GM19193 (cell line): ENCODE measurements around the gene SMIM28.

Experiments used
- POLR2A ChIP-seq: IDR thresholded peaks from 4 replicates; pipeline ENCODE4 v1.6.1; 2011; ENCODE audit not compliant: insufficient read depth, insufficient read length; ENCODE audit errors: extremely low read depth

Gene SMIM28

GRCh38 chr6:138357928-138358327 lies 19.8 kb upstream of the SMIM28 start:
- TF ChIP-seq POLR2A, result no peak

DNA sequence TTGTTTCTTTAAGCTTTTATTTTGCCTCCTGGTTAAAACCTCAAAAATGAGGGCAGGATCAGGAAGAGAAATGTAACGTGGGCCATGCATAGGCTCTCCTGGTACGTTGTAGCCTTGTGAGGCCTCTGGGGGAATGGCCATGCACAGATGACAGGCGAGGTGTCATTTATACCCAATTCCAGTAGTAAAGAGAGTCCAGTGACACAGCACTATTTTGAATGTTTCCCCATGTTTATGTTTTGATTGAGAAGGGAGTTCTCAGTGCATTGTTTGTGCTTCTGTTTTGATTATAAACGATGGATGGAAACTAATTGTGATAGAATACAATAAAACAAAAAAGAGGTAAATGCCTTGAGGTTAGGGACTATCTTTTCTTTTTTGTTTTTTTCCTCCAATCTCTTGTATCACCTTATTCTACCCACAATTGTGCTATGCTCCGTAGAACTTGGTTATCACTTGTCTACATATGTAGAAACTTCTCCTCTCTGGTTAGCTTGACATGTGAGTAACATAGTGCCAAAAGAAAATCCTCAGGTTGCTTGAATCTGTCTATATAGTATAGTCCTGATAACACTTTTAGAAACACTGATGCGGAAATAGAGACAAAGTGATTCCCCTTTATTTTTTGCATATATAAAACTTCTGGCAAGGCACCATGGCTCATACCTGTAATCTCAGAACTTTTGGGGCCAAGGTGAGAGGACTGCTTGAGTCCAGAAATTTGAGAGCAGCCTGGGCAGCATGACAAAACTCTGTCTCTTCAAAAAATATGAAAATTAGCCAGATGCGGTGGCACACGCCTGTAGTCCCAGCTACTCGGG lies 6.9 kb upstream of the SMIM28 start:
- no peak for TF ChIP-seq POLR2A

- no peak for TF ChIP-seq POLR2A
Measured at GRCh38 chr6:138371452-138371711, 6.3 kb upstream of the SMIM28 start.

DNA sequence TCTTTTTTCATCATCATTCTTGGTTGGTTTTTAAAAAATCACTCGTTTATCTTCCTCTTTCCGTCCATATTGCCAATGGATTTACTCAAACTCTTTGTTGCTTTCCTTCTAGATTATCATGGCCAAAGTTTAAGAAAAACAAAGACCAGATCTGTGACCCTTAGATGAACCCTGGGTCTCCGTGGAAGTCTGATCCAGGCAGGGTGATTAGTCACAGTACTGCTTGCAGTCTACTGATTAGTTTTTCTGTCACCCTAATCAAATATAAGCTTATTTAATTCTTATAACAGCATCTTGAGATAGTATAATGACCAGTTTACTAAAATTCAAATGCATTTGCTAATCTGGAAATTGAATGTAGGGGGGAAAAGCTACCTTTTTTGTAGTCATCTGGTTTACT lies 6.0 kb upstream of the SMIM28 start:
- TF ChIP-seq POLR2A, result no peak

GRCh38 chr6:138372711-138373463 lies 4.8 kb upstream of the SMIM28 start:
- TF ChIP-seq POLR2A, result no peak

DNA sequence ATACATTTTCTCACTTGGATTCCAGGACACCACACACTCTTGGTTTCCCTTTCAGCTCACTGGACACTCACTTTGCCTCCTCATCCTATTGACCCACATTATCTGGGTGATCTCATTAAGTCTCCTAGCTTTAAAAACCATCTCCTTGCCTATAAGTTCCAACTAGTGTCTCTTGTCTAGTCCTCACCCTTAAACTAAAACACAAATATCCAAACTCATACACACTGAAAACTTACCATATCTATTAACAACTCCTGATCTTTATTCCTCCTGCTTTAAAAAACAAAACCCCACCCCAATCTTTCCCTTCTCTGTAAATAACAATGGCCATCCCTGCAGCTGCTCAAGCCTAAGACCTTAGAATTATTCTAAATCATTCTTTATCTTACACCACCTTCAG lies 3.5 kb upstream of the SMIM28 start:
- TF ChIP-seq POLR2A, result no peak

GRCh38 chr6:138374815-138375214 lies 2.9 kb upstream of the SMIM28 start:
- TF ChIP-seq POLR2A, result no peak

GRCh38 chr6:138377042-138377441 lies 663 bp upstream of the SMIM28 start:
- TF ChIP-seq POLR2A, result no peak

GRCh38 chr6:138378463-138378862 lies 758 bp downstream of the SMIM28 start:
- TF ChIP-seq POLR2A, result no peak

- no peak for TF ChIP-seq POLR2A
Measured at GRCh38 chr6:138382498-138383265, 5.0 kb downstream of the SMIM28 start.

GRCh38 chr6:138383776-138384175 lies 6.1 kb downstream of the SMIM28 start:
- TF ChIP-seq POLR2A, result no peak

GRCh38 chr6:138386897-138387296 lies 9.2 kb downstream of the SMIM28 start:
- no peak for TF ChIP-seq POLR2A

DNA sequence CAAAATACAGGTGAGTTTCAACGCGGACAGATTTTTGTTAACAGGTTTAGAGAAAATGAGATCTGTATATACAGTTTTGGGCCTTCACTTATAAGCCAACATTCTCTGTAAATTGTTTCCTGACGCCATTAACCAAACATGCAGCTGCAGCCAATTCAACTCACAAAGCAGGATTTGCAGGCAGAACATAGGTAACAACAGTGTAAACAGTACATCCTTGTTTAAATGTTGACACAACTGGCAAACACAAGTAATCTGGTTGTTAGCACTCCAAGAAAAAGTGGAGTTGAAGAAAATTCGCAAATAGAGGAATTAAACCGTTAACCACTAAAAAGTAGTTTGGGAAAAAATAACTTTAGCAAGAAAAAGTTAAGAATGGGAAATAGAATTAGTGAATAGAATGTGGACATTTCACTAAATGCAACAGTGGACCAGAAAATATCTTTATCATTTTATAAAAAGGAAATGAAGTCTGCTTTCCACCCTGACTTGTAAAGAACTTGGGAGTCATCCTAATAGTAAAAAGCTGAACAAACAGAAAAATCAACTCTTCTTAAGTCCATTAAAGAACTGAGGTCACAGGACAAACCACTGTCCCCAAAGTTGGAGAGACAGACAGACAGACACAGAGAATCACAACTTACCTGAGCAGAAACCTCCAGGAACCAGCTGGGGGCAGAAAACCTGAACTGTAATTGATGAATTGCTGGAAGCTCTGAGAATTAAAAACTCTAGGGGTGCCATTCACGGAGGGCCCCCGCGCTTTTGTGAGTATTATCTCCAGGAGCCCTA lies 10.1 kb downstream of the SMIM28 start:
- no peak for TF ChIP-seq POLR2A

DNA sequence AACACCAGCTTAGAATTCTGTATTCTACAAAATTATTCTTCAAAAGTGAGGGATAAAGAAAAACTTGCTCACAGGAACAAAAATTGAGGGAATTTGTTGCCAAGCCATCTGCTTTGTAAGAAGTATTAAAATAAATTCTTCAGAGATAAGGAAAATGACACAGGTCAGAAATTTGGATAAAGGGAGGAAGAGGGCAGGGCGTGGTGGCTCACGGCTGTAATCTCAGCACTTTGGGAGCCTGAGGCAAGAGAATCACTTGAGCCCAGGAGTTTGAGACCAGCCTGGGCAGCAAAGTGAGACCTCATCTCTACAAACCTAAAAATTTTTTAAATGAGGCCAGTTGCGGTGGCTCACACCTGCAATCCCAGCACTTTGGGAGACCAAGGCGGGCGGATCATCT lies 11.8 kb downstream of the SMIM28 start:
- TF ChIP-seq POLR2A, result no peak
